Panc1 (cell line): ENCODE data around the gene AWAT2.

Experiments
- POLR2AphosphoS5 ChIP-seq: IDR thresholded peaks from 2 replicates; pipeline ENCODE4 v1.6.1; 2012; ENCODE audit warnings: mild to moderate bottlenecking, low read depth, low read length, moderate library complexity
- SIN3A ChIP-seq: IDR thresholded peaks from 2 replicates; pipeline ENCODE4 v1.6.1; 2012; ENCODE audit warnings: low read depth, mild to moderate bottlenecking, low read length, moderate library complexity, borderline replicate concordance; ENCODE audit not compliant: insufficient read depth
- TCF7L2 ChIP-seq: IDR thresholded peaks from 2 replicates; pipeline ENCODE4 v1.6.1; 2011; ENCODE audit warnings: mild to moderate bottlenecking, low read depth, low read length, inconsistent platforms
- TF ChIP-seq, protein P1 (sequence below): fragments of 450-650 bp; IDR thresholded peaks from 2 replicates; pipeline ENCODE4 v1.5.1; 2017; ENCODE audit warnings: mild to moderate bottlenecking
- TF ChIP-seq, protein P2 (sequence below), 2 experiments: IDR thresholded peaks; 2 replicates each; pipeline ENCODE4 v1.6.1; 2011 to 2012; ENCODE audit warnings: low read depth in 2 of 2, control low read depth in 1 of 2, low read length in 1 of 2, mild to moderate bottlenecking in 1 of 2, moderate library complexity in 1 of 2; ENCODE audit not compliant: insufficient read depth in 1 of 2

DNA sequence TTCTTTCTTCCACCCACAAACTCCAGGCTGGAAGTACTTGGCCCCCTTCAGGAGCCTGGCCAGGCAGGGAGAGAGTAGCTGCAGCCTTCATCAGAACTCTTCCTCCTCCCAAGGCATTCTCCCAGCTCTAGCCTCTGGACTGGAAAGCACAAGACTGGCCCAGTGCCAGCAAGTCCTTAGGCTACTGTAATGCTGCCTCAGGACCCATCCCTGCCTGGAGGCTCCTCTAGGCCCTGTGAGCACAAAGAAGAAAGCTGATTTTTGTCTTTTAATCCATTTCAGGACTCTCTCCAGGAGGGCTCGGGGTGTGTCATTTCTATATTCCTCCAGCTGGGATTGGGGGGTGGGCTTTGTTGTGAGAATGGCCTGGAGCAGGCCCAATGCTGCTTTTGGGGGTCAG is 10.8 kb downstream of the AWAT2 start:
- TF ChIP-seq, protein P1, sequence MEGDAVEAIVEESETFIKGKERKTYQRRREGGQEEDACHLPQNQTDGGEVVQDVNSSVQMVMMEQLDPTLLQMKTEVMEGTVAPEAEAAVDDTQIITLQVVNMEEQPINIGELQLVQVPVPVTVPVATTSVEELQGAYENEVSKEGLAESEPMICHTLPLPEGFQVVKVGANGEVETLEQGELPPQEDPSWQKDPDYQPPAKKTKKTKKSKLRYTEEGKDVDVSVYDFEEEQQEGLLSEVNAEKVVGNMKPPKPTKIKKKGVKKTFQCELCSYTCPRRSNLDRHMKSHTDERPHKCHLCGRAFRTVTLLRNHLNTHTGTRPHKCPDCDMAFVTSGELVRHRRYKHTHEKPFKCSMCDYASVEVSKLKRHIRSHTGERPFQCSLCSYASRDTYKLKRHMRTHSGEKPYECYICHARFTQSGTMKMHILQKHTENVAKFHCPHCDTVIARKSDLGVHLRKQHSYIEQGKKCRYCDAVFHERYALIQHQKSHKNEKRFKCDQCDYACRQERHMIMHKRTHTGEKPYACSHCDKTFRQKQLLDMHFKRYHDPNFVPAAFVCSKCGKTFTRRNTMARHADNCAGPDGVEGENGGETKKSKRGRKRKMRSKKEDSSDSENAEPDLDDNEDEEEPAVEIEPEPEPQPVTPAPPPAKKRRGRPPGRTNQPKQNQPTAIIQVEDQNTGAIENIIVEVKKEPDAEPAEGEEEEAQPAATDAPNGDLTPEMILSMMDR: no peak
- TF ChIP-seq POLR2AphosphoS5 (no peak), SIN3A (no peak), TCF7L2 (no peak)
- TF ChIP-seq, protein P2, sequence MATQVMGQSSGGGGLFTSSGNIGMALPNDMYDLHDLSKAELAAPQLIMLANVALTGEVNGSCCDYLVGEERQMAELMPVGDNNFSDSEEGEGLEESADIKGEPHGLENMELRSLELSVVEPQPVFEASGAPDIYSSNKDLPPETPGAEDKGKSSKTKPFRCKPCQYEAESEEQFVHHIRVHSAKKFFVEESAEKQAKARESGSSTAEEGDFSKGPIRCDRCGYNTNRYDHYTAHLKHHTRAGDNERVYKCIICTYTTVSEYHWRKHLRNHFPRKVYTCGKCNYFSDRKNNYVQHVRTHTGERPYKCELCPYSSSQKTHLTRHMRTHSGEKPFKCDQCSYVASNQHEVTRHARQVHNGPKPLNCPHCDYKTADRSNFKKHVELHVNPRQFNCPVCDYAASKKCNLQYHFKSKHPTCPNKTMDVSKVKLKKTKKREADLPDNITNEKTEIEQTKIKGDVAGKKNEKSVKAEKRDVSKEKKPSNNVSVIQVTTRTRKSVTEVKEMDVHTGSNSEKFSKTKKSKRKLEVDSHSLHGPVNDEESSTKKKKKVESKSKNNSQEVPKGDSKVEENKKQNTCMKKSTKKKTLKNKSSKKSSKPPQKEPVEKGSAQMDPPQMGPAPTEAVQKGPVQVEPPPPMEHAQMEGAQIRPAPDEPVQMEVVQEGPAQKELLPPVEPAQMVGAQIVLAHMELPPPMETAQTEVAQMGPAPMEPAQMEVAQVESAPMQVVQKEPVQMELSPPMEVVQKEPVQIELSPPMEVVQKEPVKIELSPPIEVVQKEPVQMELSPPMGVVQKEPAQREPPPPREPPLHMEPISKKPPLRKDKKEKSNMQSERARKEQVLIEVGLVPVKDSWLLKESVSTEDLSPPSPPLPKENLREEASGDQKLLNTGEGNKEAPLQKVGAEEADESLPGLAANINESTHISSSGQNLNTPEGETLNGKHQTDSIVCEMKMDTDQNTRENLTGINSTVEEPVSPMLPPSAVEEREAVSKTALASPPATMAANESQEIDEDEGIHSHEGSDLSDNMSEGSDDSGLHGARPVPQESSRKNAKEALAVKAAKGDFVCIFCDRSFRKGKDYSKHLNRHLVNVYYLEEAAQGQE (IDR thresholded peaks at IDR 0.05; ENCODE audit: insufficient read depth in 1 of 2, low read depth in 2 of 2, low read length in 1 of 2): no peak
